Measurements from ENCODE around the gene FBXW2. TPM values are rescaled to one million over a fixed set of nuclear protein-coding genes. Genes with fewer than 3 reads are reported as not detected.

Gene FBXW2
- total RNA-seq, 6 experiments from 2014 or later = 61.5 to 73.9 (median 67.7) TPM

DNA sequence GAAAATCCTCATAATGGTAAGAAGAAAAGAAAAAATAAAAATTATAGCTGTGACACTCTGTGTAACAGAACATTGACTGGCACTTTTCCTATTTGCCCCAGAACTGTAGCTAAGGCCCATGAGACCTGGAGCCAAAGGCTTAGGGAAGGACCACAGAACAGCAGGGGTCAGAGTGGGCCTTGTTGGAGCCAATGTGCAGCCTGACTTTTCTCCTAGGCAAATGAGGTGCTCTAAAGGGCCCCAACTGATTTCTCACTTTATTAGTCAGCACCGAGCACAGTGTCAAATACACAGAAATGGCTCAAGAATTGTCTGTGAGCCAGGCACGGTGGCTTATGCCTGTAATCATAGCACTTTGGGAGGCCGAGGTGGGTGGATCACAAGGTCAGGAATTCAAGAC lies 74.9 kb downstream of the FBXW2 start:
- H3K36me3 Mint-ChIP-seq (ENCODE audit: low read depth) = no peaks in the 10 kb centered on the region
- H3K4me3 Mint-ChIP-seq = no peak overlapping the region
- H3K9me3 Mint-ChIP-seq = no peaks in the 10 kb centered on the region
- H3K27ac Mint-ChIP-seq = no peak overlapping the region
- no peak for DNase-seq
- peaks cover 21% of the 10 kb centered on the region for H3K4me1 Mint-ChIP-seq (ENCODE audit: low read depth)
- no peaks in the 10 kb centered on the region; the same call in 1 of the 2 replicates for H3K27me3 Mint-ChIP-seq (ENCODE audit: insufficient read depth)
- TF ChIP-seq, protein P1, sequence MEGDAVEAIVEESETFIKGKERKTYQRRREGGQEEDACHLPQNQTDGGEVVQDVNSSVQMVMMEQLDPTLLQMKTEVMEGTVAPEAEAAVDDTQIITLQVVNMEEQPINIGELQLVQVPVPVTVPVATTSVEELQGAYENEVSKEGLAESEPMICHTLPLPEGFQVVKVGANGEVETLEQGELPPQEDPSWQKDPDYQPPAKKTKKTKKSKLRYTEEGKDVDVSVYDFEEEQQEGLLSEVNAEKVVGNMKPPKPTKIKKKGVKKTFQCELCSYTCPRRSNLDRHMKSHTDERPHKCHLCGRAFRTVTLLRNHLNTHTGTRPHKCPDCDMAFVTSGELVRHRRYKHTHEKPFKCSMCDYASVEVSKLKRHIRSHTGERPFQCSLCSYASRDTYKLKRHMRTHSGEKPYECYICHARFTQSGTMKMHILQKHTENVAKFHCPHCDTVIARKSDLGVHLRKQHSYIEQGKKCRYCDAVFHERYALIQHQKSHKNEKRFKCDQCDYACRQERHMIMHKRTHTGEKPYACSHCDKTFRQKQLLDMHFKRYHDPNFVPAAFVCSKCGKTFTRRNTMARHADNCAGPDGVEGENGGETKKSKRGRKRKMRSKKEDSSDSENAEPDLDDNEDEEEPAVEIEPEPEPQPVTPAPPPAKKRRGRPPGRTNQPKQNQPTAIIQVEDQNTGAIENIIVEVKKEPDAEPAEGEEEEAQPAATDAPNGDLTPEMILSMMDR (IDR thresholded peaks at IDR 0.05) = no peak

DNA sequence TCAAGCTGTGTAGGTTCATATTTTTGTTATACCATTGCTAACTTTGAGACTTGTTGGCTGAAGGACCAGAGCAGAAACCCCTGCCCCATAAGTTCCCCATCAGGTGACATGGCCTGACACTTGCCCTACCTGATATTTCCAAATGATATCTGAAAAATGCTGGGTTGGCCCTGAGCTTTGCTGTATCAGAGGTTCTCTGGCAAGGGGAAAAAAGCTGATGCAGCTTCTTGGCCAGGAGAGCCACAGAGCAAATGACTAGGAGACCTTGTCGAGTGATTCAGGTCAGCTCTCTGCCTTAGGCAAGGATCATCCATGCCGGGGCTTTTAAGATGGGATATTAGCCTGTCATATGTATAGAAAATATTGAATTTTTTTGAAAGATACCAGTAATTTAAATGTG lies 76.0 kb downstream of the FBXW2 start:
- no peak overlapping the region for H3K4me3 Mint-ChIP-seq

DNA sequence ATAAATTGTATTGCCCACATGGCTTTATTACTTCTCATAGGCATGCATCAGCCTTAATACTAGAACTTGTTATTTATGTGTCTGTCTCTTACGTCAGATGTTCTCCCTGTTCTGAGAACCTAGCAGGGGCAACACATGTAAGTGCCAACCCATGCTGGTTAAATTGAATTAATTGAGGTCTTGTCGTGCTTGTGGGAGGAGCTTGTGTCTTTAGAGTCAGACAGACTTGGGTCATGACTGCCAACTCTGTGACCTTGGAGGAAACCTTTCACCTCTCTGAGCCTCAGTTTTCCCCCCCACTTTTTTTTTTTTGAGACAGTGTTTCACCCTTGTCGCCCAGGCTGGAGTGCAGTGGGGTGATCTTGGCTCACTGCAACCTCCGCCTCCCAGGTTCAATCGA lies 76.7 kb downstream of the FBXW2 start:
- Mint-ChIP-seq H3K27ac (no peak overlapping the region), H3K4me3 (no peak overlapping the region), H3K9me3 (no peaks in the 10 kb centered on the region), H3K36me3 (ENCODE audit: low read depth) (no peaks in the 10 kb centered on the region), H3K27me3 (ENCODE audit: insufficient read depth) (no peaks in the 10 kb centered on the region; the same call in 1 of the 2 replicates), H3K4me1 (ENCODE audit: low read depth) (peaks cover 37% of the 10 kb centered on the region)
- TF ChIP-seq, protein P1 (IDR thresholded peaks at IDR 0.05) = no peak
- no peak for DNase-seq

More for the DNA sequence above, 76.0 kb downstream of the FBXW2 start:
- Mint-ChIP-seq H3K27me3 (ENCODE audit: insufficient read depth) (no peaks in the 10 kb centered on the region; the same call in 1 of the 2 replicates), H3K36me3 (ENCODE audit: low read depth) (no peaks in the 10 kb centered on the region), H3K27ac (no peak overlapping the region), H3K9me3 (no peaks in the 10 kb centered on the region), H3K4me1 (ENCODE audit: low read depth) (peaks cover 30% of the 10 kb centered on the region)
- DNase-seq = no peak
- TF ChIP-seq, protein P1 (IDR thresholded peaks at IDR 0.05) = no peak

DNA sequence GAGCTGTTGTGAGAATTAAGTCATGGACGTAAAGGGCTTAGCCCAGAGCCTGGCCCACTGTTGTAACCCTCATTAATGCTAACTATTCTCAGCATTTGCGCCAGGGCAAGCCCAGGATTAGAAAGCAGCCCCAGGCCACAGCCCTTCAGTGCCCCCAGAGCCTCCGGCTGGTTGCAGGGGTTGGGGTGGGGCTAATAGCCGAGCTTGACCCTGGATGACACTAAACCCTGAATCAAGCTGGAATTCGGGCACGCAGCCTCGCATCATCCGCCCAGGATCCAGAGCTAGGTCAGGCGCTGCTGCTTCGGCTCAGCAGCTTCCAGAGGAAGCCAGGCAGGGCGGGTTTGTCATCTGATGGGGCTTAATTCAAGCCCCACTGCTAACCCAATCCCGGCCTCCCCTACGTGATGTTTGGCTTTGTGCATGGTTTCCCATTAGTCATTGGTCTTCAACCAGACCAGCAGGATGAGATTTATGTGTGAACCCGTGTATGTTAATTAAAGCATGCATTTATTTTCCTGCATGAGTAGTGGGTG lies 77.8 kb downstream of the FBXW2 start:
- no peaks in the 10 kb centered on the region for H3K36me3 Mint-ChIP-seq (ENCODE audit: low read depth)
- no peaks in the 10 kb centered on the region; the same call in 1 of the 2 replicates for H3K27me3 Mint-ChIP-seq (ENCODE audit: insufficient read depth)
- peak; percentile 79 for DNase-seq
- H3K27ac Mint-ChIP-seq = peak overlapping the region; percentile 44
- H3K9me3 Mint-ChIP-seq = no peaks in the 10 kb centered on the region
- TF ChIP-seq, protein P1 (IDR thresholded peaks at IDR 0.05) = no peak
- H3K4me1 Mint-ChIP-seq (ENCODE audit: low read depth) = peaks cover 47% of the 10 kb centered on the region
- H3K4me3 Mint-ChIP-seq = peak overlapping the region; percentile 87

DNA sequence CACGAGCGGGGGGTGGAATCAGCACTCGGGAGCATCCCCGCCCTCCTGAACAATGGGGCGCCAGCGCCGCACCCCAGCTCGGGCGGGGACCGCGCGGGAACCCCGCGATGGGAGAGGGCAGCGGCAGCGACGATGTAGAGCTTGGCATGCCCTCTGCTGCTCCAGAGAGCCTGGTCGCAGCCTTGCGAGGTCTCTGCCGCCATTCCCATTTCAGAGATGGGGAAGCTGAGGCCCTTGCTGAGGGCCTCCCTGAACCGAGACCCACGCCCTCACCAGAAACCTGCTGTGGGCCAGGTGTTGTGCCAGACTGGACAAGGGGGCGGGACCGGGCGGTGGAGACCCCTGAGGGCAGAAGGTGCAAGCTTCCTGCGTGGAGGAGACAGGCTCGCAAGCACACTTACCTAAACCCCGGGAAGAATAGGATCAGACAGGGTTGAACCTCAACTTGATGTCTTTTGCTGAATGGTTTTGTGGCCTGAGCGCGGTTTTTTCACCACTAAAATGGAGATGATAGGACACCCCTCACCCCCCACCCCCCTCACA lies 78.3 kb downstream of the FBXW2 start:
- TF ChIP-seq, protein P1 (IDR thresholded peaks at IDR 0.05) = no peak
- DNase-seq = no peak
- Mint-ChIP-seq H3K4me3 (peak overlapping the region; percentile 87), H3K4me1 (ENCODE audit: low read depth) (peaks cover 48% of the 10 kb centered on the region), H3K27ac (peak overlapping the region; percentile 44), H3K27me3 (ENCODE audit: insufficient read depth) (no peaks in the 10 kb centered on the region; the same call in 1 of the 2 replicates), H3K9me3 (no peaks in the 10 kb centered on the region), H3K36me3 (ENCODE audit: low read depth) (no peaks in the 10 kb centered on the region)
